ENCODE data around the gene IGSF11. TPM values are rescaled to one million over a fixed set of nuclear protein-coding genes. Genes with fewer than 3 reads are reported as not detected.

IGSF11 gene
- total RNA-seq, 1 experiment from 2014 or later: not detected

DNA sequence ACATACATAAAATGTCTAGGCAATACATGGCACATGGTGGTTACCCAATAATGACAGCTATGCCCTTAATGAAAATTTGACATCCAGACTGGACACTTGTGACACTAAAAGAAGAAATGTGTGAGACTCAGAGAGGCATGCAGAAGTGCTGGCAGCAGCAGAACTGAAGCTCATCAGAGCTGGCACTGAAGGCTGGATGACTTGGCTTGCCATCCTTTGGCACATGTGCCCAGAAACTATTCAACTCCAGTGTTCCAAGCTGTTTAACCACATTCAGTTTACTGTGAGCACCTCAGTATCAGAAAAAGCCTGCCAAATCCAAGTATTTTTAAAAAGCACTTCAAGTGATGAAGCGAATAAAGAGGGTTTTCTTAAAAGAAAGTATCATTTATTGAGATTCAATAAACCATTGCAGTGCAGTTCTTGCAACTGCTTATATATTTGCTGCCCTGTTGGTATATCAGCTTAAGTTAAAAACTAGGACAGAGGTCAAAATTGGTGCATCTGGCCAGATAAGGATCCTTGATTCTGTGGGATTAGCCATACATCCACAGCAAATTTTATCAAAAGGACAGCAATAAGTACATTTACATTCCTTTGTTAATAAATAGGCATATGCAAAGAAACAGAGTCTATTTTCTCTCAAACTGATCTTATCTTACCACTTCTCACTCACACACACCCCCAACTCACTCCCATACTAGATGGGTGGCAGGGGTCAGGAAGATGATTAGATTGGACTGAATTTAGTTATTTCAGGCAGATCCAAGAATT is 15.8 kb downstream of the IGSF11 start:
- Histone ChIP-seq H3K27ac (no peak overlapping the region), H3K79me2 (ENCODE audit: low read depth) (no peaks in the 10 kb centered on the region), H3K4me3 (no peak overlapping the region), H3K36me3 (ENCODE audit: low read depth) (no peaks in the 10 kb centered on the region), H2AFZ (no peak overlapping the region), H3K27me3 (ENCODE audit: insufficient read depth, low read depth) (no peaks in the 10 kb centered on the region), H3F3A (ENCODE audit: insufficient read depth, low read depth) (no peaks in the 10 kb centered on the region), H3K4me1 (replicated peaks; ENCODE audit: insufficient read depth) (no peaks in the 10 kb centered on the region), H4K20me1 (ENCODE audit: insufficient read depth) (no peaks in the 10 kb centered on the region), H3K9me3 (ENCODE audit: insufficient read depth, low read depth) (no peaks in the 10 kb centered on the region), H3K4me2 (no peak overlapping the region), H3K9me2 (ENCODE audit: insufficient read depth) (no peaks in the 10 kb centered on the region)
- ChIA-PET CTCF (no interaction called here), POLR2A (ENCODE audit: unreplicated experiment) (no interaction called here)
- no peak for DNase-seq
- no peak for TF ChIP-seq EZH2 (IDR thresholded peaks at IDR 0.05; ENCODE audit: low read depth)
- TF ChIP-seq, protein P1, sequence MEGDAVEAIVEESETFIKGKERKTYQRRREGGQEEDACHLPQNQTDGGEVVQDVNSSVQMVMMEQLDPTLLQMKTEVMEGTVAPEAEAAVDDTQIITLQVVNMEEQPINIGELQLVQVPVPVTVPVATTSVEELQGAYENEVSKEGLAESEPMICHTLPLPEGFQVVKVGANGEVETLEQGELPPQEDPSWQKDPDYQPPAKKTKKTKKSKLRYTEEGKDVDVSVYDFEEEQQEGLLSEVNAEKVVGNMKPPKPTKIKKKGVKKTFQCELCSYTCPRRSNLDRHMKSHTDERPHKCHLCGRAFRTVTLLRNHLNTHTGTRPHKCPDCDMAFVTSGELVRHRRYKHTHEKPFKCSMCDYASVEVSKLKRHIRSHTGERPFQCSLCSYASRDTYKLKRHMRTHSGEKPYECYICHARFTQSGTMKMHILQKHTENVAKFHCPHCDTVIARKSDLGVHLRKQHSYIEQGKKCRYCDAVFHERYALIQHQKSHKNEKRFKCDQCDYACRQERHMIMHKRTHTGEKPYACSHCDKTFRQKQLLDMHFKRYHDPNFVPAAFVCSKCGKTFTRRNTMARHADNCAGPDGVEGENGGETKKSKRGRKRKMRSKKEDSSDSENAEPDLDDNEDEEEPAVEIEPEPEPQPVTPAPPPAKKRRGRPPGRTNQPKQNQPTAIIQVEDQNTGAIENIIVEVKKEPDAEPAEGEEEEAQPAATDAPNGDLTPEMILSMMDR (conservative IDR thresholded peaks at IDR 0.05): no peak
- intact Hi-C loops (cut with micrococcal nuclease; ENCODE audit: unreplicated experiment): no loop called here
- no TSS peak for BruUV-seq (replicated peaks)

DNA sequence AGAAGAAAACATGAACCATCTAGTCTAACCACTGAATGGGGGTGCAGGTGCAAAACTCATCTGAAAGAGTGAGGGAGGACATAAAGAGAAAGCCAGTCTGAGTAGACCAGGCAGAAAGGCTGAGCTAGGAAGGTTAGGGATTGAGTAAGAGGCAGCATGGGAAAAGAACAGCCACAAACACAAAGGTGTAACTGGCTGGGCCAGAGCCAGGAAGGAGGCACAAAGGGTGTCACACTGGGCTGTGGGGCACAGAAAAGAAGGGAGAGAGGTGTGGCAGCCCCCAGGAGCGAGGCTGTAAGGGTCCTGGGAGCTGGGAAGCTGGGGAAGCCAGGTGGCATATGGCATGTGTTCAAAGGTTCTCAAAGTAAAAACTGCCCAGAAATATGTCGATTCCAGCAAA is 18.7 kb downstream of the IGSF11 start:
- no peaks in the 10 kb centered on the region for H3K9me2 ChIP-seq (ENCODE audit: insufficient read depth)
- no peaks in the 10 kb centered on the region for H3K27me3 ChIP-seq (ENCODE audit: insufficient read depth, low read depth)
- TF ChIP-seq EZH2 (IDR thresholded peaks at IDR 0.05; ENCODE audit: low read depth): no peak
- no peaks in the 10 kb centered on the region for H3K9me3 ChIP-seq (ENCODE audit: insufficient read depth, low read depth)
- ChIA-PET POLR2A (ENCODE audit: unreplicated experiment) (no interaction called here), CTCF (no interaction called here)
- H3K4me3 ChIP-seq: no peak overlapping the region
- no TSS peak for BruUV-seq (replicated peaks)
- intact Hi-C loops (cut with micrococcal nuclease; ENCODE audit: unreplicated experiment): no loop called here
- no peaks in the 10 kb centered on the region for H3K79me2 ChIP-seq (ENCODE audit: low read depth)
- H4K20me1 ChIP-seq (ENCODE audit: insufficient read depth): no peaks in the 10 kb centered on the region
- H3F3A ChIP-seq (ENCODE audit: insufficient read depth, low read depth): no peaks in the 10 kb centered on the region
- no peaks in the 10 kb centered on the region for H3K36me3 ChIP-seq (ENCODE audit: low read depth)
- no peak overlapping the region for H3K27ac ChIP-seq
- no peaks in the 10 kb centered on the region for H3K4me1 ChIP-seq (replicated peaks; ENCODE audit: insufficient read depth)
- H2AFZ ChIP-seq: no peak overlapping the region
- H3K4me2 ChIP-seq: no peak overlapping the region
- DNase-seq: no peak

DNA sequence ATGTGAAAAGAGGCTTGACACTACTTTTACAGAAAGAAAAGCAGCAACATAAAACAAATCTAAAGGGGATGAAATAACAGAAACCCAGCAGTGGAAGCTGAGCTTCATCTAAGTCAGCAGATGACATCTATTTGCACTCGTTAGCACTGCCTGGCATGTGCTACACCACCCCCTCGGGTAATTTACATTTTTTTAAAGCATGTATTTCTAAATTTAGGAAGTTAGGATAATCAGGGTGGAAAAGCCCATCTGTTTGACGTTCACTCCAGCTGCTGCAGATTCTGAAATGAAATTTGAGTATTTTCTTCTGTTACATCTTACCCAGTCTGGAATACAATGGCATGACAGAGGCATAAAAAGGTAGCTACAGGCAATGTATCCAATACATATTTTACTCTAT is 20.7 kb downstream of the IGSF11 start:
- Histone ChIP-seq H3F3A (ENCODE audit: insufficient read depth, low read depth) (no peaks in the 10 kb centered on the region), H3K9me2 (ENCODE audit: insufficient read depth) (no peaks in the 10 kb centered on the region), H2AFZ (no peak overlapping the region), H3K27me3 (ENCODE audit: insufficient read depth, low read depth) (no peaks in the 10 kb centered on the region), H4K20me1 (ENCODE audit: insufficient read depth) (no peaks in the 10 kb centered on the region), H3K27ac (no peak overlapping the region), H3K9me3 (ENCODE audit: insufficient read depth, low read depth) (no peaks in the 10 kb centered on the region), H3K36me3 (ENCODE audit: low read depth) (no peaks in the 10 kb centered on the region), H3K4me2 (no peak overlapping the region), H3K4me3 (no peak overlapping the region), H3K4me1 (replicated peaks; ENCODE audit: insufficient read depth) (no peaks in the 10 kb centered on the region), H3K79me2 (ENCODE audit: low read depth) (no peaks in the 10 kb centered on the region)
- TF ChIP-seq EZH2 (IDR thresholded peaks at IDR 0.05; ENCODE audit: low read depth): no peak
- TF ChIP-seq, protein P1 (conservative IDR thresholded peaks at IDR 0.05): no peak
- ChIA-PET POLR2A (ENCODE audit: unreplicated experiment) (no interaction called here), CTCF (no interaction called here)
- DNase-seq: no peak
- BruUV-seq (replicated peaks): no TSS peak
- intact Hi-C loops (cut with micrococcal nuclease; ENCODE audit: unreplicated experiment): no loop called here

DNA sequence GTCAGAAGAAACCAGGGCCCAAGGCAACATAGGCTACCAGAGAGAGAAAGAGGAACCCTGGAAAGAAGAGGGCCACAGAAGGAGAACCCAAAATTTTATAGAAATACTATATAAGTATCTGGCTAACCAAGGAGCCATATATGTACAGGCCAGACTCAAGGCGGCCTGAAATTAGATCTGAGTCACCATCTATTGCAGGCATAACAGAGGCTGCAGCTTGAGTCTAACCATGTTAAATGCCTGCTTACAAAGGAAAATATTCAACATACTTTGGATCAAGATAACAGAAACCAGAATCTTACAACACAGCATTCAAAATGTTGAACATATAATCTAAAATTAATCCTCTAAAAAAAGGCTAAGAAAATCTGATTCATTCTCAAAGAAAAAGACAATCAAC is 23.1 kb downstream of the IGSF11 start:
- Histone ChIP-seq H3K27me3 (ENCODE audit: insufficient read depth, low read depth) (no peaks in the 10 kb centered on the region), H3K4me2 (no peak overlapping the region), H4K20me1 (ENCODE audit: insufficient read depth) (no peaks in the 10 kb centered on the region), H3F3A (ENCODE audit: insufficient read depth, low read depth) (no peaks in the 10 kb centered on the region), H3K27ac (no peak overlapping the region), H3K4me1 (replicated peaks; ENCODE audit: insufficient read depth) (no peaks in the 10 kb centered on the region), H3K79me2 (ENCODE audit: low read depth) (no peaks in the 10 kb centered on the region), H3K36me3 (ENCODE audit: low read depth) (no peaks in the 10 kb centered on the region), H3K9me2 (ENCODE audit: insufficient read depth) (no peaks in the 10 kb centered on the region), H3K4me3 (no peak overlapping the region), H3K9me3 (ENCODE audit: insufficient read depth, low read depth) (no peaks in the 10 kb centered on the region), H2AFZ (no peak overlapping the region)
- intact Hi-C loops (cut with micrococcal nuclease; ENCODE audit: unreplicated experiment): no loop called here
- CTCF ChIA-PET: no interaction called here
- no peak for TF ChIP-seq EZH2 (IDR thresholded peaks at IDR 0.05; ENCODE audit: low read depth)
- TF ChIP-seq, protein P1 (conservative IDR thresholded peaks at IDR 0.05): no peak
- BruUV-seq (replicated peaks): no TSS peak
- no peak for DNase-seq
- POLR2A ChIA-PET (ENCODE audit: unreplicated experiment): no interaction called here

Data from PC-9 (cell line).